Panc1 (cell line): ENCODE data around the gene SPECC1L. TPM values are rescaled to one million over a fixed set of nuclear protein-coding genes. Genes with fewer than 3 reads are reported as not detected.

ENCODE experiments used
- ATAC-seq: fragments of 200-7000 bp; cut with Tn5 transposase; 2 replicates; pipeline ENCODE4 v1.9.1; 2020; ENCODE audit warnings: mild to moderate bottlenecking, moderate library complexity
- BruUV-seq: library from RNA; stranded (reverse); fragments of 400-500 nt; replicated peaks from 2 replicates; lab custom pipeline; 2021; lab: Mats Ljungman, UMichigan
- CTCF ChIA-PET: fragments of 300-600 bp; sonication (Branson Sonifier 250); formaldehyde crosslinking; loops from one replicate; lab custom pipeline; 2022; ENCODE audit warnings: antibody characterized with exemption; lab: Charles Lee
- POLR2A ChIA-PET: fragments of 300-600 bp; sonication (Branson Sonifier 250); formaldehyde crosslinking; loops from one replicate; lab custom pipeline; 2022; ENCODE audit warnings: antibody characterized with exemption; lab: Charles Lee
- DNase-seq: peaks from one replicate; pipeline ENCODE4 v3.0.0-alpha.2; 2010; ENCODE audit warnings: low read depth, low spot score
- H3K27ac ChIP-seq: 2 replicates; pipeline ENCODE4 v1.5.1; 2011; ENCODE audit warnings: mild to moderate bottlenecking, low read length, inconsistent platforms
- H3K27me3 ChIP-seq: fragments of 200-500 bp; sonication (Bioruptor generic); 2 replicates; pipeline ENCODE4 v1.6.0; 2014; ENCODE audit warnings: low read length, inconsistent platforms; ENCODE audit not compliant: control insufficient read depth, insufficient read depth
- H3K36me3 ChIP-seq: fragments of 200-500 bp; sonication (Bioruptor generic); 2 replicates; pipeline ENCODE4 v1.5.1; 2014; ENCODE audit warnings: inconsistent platforms, mild to moderate bottlenecking, low read length, moderate library complexity; ENCODE audit not compliant: control insufficient read depth, insufficient read depth
- H3K4me1 ChIP-seq: 2 replicates; pipeline ENCODE4 v1.5.1; 2011; ENCODE audit warnings: inconsistent platforms, mild to moderate bottlenecking, low read length, moderate library complexity; ENCODE audit not compliant: control insufficient read depth, insufficient read depth
- H3K4me3 ChIP-seq, 2 experiments: 2 replicates each; pipeline ENCODE4 v1.5.1; 2011 to 2012; ENCODE audit warnings: low read depth in 2 of 2, low read length in 2 of 2, mild to moderate bottlenecking in 2 of 2, inconsistent platforms in 1 of 2, moderate library complexity in 1 of 2
- H3K9me3 ChIP-seq: fragments of 200-500 bp; sonication (Bioruptor generic); 2 replicates; pipeline ENCODE4 v1.5.1; 2014; ENCODE audit warnings: low read depth, mild to moderate bottlenecking, inconsistent platforms, low read length, moderate library complexity; ENCODE audit not compliant: control insufficient read depth, insufficient read depth
- CTCF ChIP-seq: fragments of 450-650 bp; IDR thresholded peaks from 2 replicates; pipeline ENCODE4 v1.5.1; 2017; ENCODE audit warnings: mild to moderate bottlenecking
- POLR2AphosphoS5 ChIP-seq: IDR thresholded peaks from 2 replicates; pipeline ENCODE4 v1.6.1; 2012; ENCODE audit warnings: mild to moderate bottlenecking, low read depth, low read length, moderate library complexity
- REST ChIP-seq, 2 experiments: IDR thresholded peaks; 2 replicates each; pipeline ENCODE4 v1.6.1; 2011 to 2012; ENCODE audit warnings: low read depth in 2 of 2, control low read depth in 1 of 2, low read length in 1 of 2, mild to moderate bottlenecking in 1 of 2, moderate library complexity in 1 of 2; ENCODE audit not compliant: insufficient read depth in 1 of 2
- SIN3A ChIP-seq: IDR thresholded peaks from 2 replicates; pipeline ENCODE4 v1.6.1; 2012; ENCODE audit warnings: low read depth, mild to moderate bottlenecking, low read length, moderate library complexity, borderline replicate concordance; ENCODE audit not compliant: insufficient read depth
- TCF7L2 ChIP-seq: IDR thresholded peaks from 2 replicates; pipeline ENCODE4 v1.6.1; 2011; ENCODE audit warnings: mild to moderate bottlenecking, low read depth, low read length, inconsistent platforms
- in situ Hi-C: cut with HindIII; loops from 2 replicates; pipeline ENCODE4 v1.10.0; 2016; ENCODE audit warnings: low sequenced_read_pairs, low pct_unique_long_range_greater_than_20kb
- intact Hi-C: fragments of 100-400 bp; cut with micrococcal nuclease; formaldehyde crosslinking; loops from one replicate; pipeline ENCODE4 v1.10.0; 2022; ENCODE audit not compliant: unreplicated experiment
- total RNA-seq: library from RNA; stranded (reverse); gene quantifications from one replicate; pipeline ENCODE4 v1.2.1, GENCODE V29; 2021; ENCODE audit not compliant: unreplicated experiment

Gene SPECC1L
- total RNA-seq, 1 experiment from 2014 or later = 43.3 TPM

GRCh38 chr22:24331468-24332440, 61.1 kb downstream of the SPECC1L start:
- Histone ChIP-seq H3K27me3 (no peaks in the 10 kb centered on the region), H3K27ac (no peak overlapping the region), H3K4me3 (no peak overlapping the region), H3K9me3 (no peaks in the 10 kb centered on the region), H3K36me3 (peaks cover 16% of the 10 kb centered on the region), H3K4me1 (no peaks in the 10 kb centered on the region)
- ATAC-seq (no peak), DNase-seq (no peak)
- in situ Hi-C loops = no loop called here
- TF ChIP-seq CTCF (no peak), POLR2AphosphoS5 (no peak), SIN3A (no peak), TCF7L2 (no peak)
- no TSS peak for BruUV-seq
- ChIA-PET CTCF (no interaction called here), POLR2A (no interaction called here)
- intact Hi-C loops = no loop called here

GRCh38 chr22:24333301-24333700, 62.7 kb downstream of the SPECC1L start:
- no peaks in the 10 kb centered on the region for H3K9me3 ChIP-seq
- no peaks in the 10 kb centered on the region for H3K27me3 ChIP-seq
- no peak for ATAC-seq
- no peak overlapping the region for H3K27ac ChIP-seq
- TF ChIP-seq SIN3A = no peak
- no peak for TF ChIP-seq TCF7L2
- no peak for TF ChIP-seq REST (IDR thresholded peaks at IDR 0.05; ENCODE audit: insufficient read depth in 1 of 2, low read depth in 2 of 2, low read length in 1 of 2)
- no peak for TF ChIP-seq POLR2AphosphoS5
- TF ChIP-seq CTCF = no peak
- DNase-seq = no peak
- no peaks in the 10 kb centered on the region for H3K4me1 ChIP-seq
- H3K36me3 ChIP-seq = peaks cover 18% of the 10 kb centered on the region
- POLR2A ChIA-PET = interaction anchor here (0.6 kb wide), 1 partner anchor 213 kb away, joined by 7 read pairs; no protein-coding TSS in a partner anchor
- H3K4me3 ChIP-seq = no peak overlapping the region
- intact Hi-C loops (no loop called here), in situ Hi-C loops (no loop called here)
- CTCF ChIA-PET = interaction anchor here (1.3 kb wide), 1 partner anchor 188 kb away, joined by 4 read pairs; no protein-coding TSS in a partner anchor
- no TSS peak for BruUV-seq
